ENCODE data around the gene MUS81. TPM values are rescaled to one million over a fixed set of nuclear protein-coding genes. Genes with fewer than 3 reads are reported as not detected.

The MUS81 gene
- total and polyA plus RNA-seq, 2 of the 13 experiments (the other 11 are each of a cell fraction or from before 2014, with no cell fraction given): 25.6 to 30.2 TPM

GRCh38 chr11:65854161-65854592 is 6.1 kb upstream of the MUS81 start (continued):
- TF ChIP-seq, protein P1, sequence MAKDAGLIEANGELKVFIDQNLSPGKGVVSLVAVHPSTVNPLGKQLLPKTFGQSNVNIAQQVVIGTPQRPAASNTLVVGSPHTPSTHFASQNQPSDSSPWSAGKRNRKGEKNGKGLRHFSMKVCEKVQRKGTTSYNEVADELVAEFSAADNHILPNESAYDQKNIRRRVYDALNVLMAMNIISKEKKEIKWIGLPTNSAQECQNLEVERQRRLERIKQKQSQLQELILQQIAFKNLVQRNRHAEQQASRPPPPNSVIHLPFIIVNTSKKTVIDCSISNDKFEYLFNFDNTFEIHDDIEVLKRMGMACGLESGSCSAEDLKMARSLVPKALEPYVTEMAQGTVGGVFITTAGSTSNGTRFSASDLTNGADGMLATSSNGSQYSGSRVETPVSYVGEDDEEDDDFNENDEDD (CRISPR knock-in tag; IDR thresholded peaks at IDR 0.05; ENCODE audit: borderline replicate concordance): no peak
- no peak for TF ChIP-seq STAT5B (CRISPR knock-in tag; IDR thresholded peaks at IDR 0.05)
- TF ChIP-seq IKZF1 (IDR thresholded peaks at IDR 0.05): no peak
- no peak for TF ChIP-seq TCF7 (IDR thresholded peaks at IDR 0.05; ENCODE audit: low read depth)
- no peak for TF ChIP-seq RFXAP (CRISPR knock-in tag; IDR thresholded peaks at IDR 0.05; ENCODE audit: borderline replicate concordance)
- no peak for TF ChIP-seq ZNF737 (CRISPR knock-in tag; IDR thresholded peaks at IDR 0.05; ENCODE audit: borderline replicate concordance)
- TF ChIP-seq ZNF335 (CRISPR knock-in tag; IDR thresholded peaks at IDR 0.05): no peak
- TF ChIP-seq ZNF326 (CRISPR knock-in tag; IDR thresholded peaks at IDR 0.05; ENCODE audit: borderline replicate concordance): no peak
- no peak for TF ChIP-seq ZNF639 (CRISPR knock-in tag; conservative IDR thresholded peaks at IDR 0.05)
- no peak for TF ChIP-seq SIX1 (CRISPR knock-in tag; IDR thresholded peaks at IDR 0.05; ENCODE audit: borderline replicate concordance)
- no peak for TF ChIP-seq JDP2 (CRISPR knock-in tag; IDR thresholded peaks at IDR 0.05; ENCODE audit: borderline replicate concordance)
- no peak for TF ChIP-seq MIER2 (CRISPR knock-in tag; IDR thresholded peaks at IDR 0.05)
- TF ChIP-seq HDAC6 (IDR thresholded peaks at IDR 0.05; ENCODE audit: low read depth, low read length): no peak
- TF ChIP-seq ZC3H13 (CRISPR knock-in tag; IDR thresholded peaks at IDR 0.05): no peak
- no peak for TF ChIP-seq FOXC1 (CRISPR knock-in tag; IDR thresholded peaks at IDR 0.05; ENCODE audit: borderline replicate concordance)
- no peak for TF ChIP-seq ZNF33A (CRISPR knock-in tag; IDR thresholded peaks at IDR 0.05; ENCODE audit: borderline replicate concordance)
- TF ChIP-seq CBX2 (IDR thresholded peaks at IDR 0.05; ENCODE audit: low read depth, low read length): no peak
- no peak for TF ChIP-seq CBX2 (CRISPR knock-in tag; IDR thresholded peaks at IDR 0.05; ENCODE audit: low read depth)
- TF ChIP-seq HIVEP1 (CRISPR knock-in tag; IDR thresholded peaks at IDR 0.05): no peak
- TF ChIP-seq ZNF101 (CRISPR knock-in tag; IDR thresholded peaks at IDR 0.05; ENCODE audit: borderline replicate concordance, low read depth): no peak
- TF ChIP-seq, protein P2, sequence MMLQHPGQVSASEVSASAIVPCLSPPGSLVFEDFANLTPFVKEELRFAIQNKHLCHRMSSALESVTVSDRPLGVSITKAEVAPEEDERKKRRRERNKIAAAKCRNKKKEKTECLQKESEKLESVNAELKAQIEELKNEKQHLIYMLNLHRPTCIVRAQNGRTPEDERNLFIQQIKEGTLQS (CRISPR knock-in tag; IDR thresholded peaks at IDR 0.05): no peak
- no peak for TF ChIP-seq ZKSCAN5 (CRISPR knock-in tag; IDR thresholded peaks at IDR 0.05)
- TF ChIP-seq ZNF337 (CRISPR knock-in tag; IDR thresholded peaks at IDR 0.05; ENCODE audit: borderline replicate concordance, low read depth): no peak
- TF ChIP-seq, protein P3, sequence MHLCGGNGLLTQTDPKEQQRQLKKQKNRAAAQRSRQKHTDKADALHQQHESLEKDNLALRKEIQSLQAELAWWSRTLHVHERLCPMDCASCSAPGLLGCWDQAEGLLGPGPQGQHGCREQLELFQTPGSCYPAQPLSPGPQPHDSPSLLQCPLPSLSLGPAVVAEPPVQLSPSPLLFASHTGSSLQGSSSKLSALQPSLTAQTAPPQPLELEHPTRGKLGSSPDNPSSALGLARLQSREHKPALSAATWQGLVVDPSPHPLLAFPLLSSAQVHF (CRISPR knock-in tag; IDR thresholded peaks at IDR 0.05): no peak
- TF ChIP-seq SETDB1 (CRISPR knock-in tag; IDR thresholded peaks at IDR 0.05; ENCODE audit: borderline replicate concordance): no peak
- TF ChIP-seq POGZ (CRISPR knock-in tag; IDR thresholded peaks at IDR 0.05): no peak
- TF ChIP-seq ZNF614 (CRISPR knock-in tag; IDR thresholded peaks at IDR 0.05; ENCODE audit: borderline replicate concordance): no peak
- no peak for TF ChIP-seq HES4 (CRISPR knock-in tag; IDR thresholded peaks at IDR 0.05; ENCODE audit: borderline replicate concordance)
- no peak for TF ChIP-seq CCAR2 (optimal IDR thresholded peaks at IDR 0.05; ENCODE audit: low read depth, low read length)
- TF ChIP-seq SMYD3 (CRISPR knock-in tag; IDR thresholded peaks at IDR 0.05): no peak
- TF ChIP-seq ZNF30 (CRISPR knock-in tag; IDR thresholded peaks at IDR 0.05): no peak
- TF ChIP-seq CCDC6 (CRISPR knock-in tag; IDR thresholded peaks at IDR 0.05): no peak

Measured in HepG2 (cell line).